ENCODE data around the gene TSPAN12.
"Not testable (repeated sequence)": the region's sequence is repeated elsewhere in the genome, so short reads cannot be mapped to it uniquely, and the experiment has no call there.

The TSPAN12 gene

GRCh38 chr7:120805636-120806388, 52.1 kb downstream of the TSPAN12 start:
- DNase-seq (ENCODE audit: low read depth): no peak

GRCh38 chr7:120802751-120803150, 55.2 kb downstream of the TSPAN12 start:
- DNase-seq (ENCODE audit: low read depth): no peak

- DNase-seq (ENCODE audit: low read depth): no peak
Observed at GRCh38 chr7:120799813-120800475, 58.0 kb downstream of the TSPAN12 start.

- DNase-seq (ENCODE audit: low read depth): no peak
Observed at GRCh38 chr7:120799147-120799546, 58.8 kb downstream of the TSPAN12 start.

- DNase-seq (ENCODE audit: low read depth): no peak
Observed at GRCh38 chr7:120797026-120797645, 60.8 kb downstream of the TSPAN12 start.

- no peak for DNase-seq (ENCODE audit: low read depth)
Observed at GRCh38 chr7:120794106-120794729, 63.7 kb downstream of the TSPAN12 start.

GRCh38 chr7:120793213-120793936, 64.6 kb downstream of the TSPAN12 start:
- DNase-seq (ENCODE audit: low read depth): no peak

GRCh38 chr7:120792861-120793130, 65.1 kb downstream of the TSPAN12 start:
- no peak for DNase-seq (ENCODE audit: low read depth)

GRCh38 chr7:120792091-120792860, 65.7 kb downstream of the TSPAN12 start:
- DNase-seq (ENCODE audit: low read depth): peak; percentile 4

- no peak for DNase-seq (ENCODE audit: low read depth)
Observed at GRCh38 chr7:120785095-120785494, 72.8 kb downstream of the TSPAN12 start.

GRCh38 chr7:120783721-120784120, 74.2 kb downstream of the TSPAN12 start:
- no peak for DNase-seq (ENCODE audit: low read depth)

GRCh38 chr7:120783273-120783672, 74.7 kb downstream of the TSPAN12 start:
- DNase-seq (ENCODE audit: low read depth): no peak

GRCh38 chr7:120781924-120782323, 76.0 kb downstream of the TSPAN12 start:
- DNase-seq (ENCODE audit: low read depth): not testable (repeated sequence)

GRCh38 chr7:120780938-120781337, 77.0 kb downstream of the TSPAN12 start:
- DNase-seq (ENCODE audit: low read depth): no peak

- DNase-seq (ENCODE audit: low read depth): not testable (repeated sequence)
Observed at GRCh38 chr7:120780451-120780850, 77.5 kb downstream of the TSPAN12 start.

- not testable (repeated sequence) for DNase-seq (ENCODE audit: low read depth)
Observed at GRCh38 chr7:120779078-120779477, 78.9 kb downstream of the TSPAN12 start.

GRCh38 chr7:120775755-120776154, 82.2 kb downstream of the TSPAN12 start:
- no peak for DNase-seq (ENCODE audit: low read depth)

GRCh38 chr7:120774481-120774880, 83.5 kb downstream of the TSPAN12 start:
- DNase-seq (ENCODE audit: low read depth): no peak

- no peak for DNase-seq (ENCODE audit: low read depth)
Observed at GRCh38 chr7:120770206-120770605, 87.7 kb downstream of the TSPAN12 start.

- no peak for DNase-seq (ENCODE audit: low read depth)
Observed at GRCh38 chr7:120760851-120761250, 97.1 kb downstream of the TSPAN12 start.

GRCh38 chr7:120760050-120760449, 97.9 kb downstream of the TSPAN12 start:
- no peak for DNase-seq (ENCODE audit: low read depth)
